HG03039 (cell line): ENCODE measurements around the gene EMP1.
"Not testable (repeated sequence)": the region's sequence is repeated elsewhere in the genome, so short reads cannot be mapped to it uniquely, and the experiment has no call there.

Experiments
- ATAC-seq: cut with Tn5 transposase; IDR thresholded peaks from one replicate; pipeline ENCODE4 v1.9.1; 2021; ENCODE audit warnings: mild to moderate bottlenecking, moderate library complexity; ENCODE audit not compliant: unreplicated experiment

EMP1 gene

DNA sequence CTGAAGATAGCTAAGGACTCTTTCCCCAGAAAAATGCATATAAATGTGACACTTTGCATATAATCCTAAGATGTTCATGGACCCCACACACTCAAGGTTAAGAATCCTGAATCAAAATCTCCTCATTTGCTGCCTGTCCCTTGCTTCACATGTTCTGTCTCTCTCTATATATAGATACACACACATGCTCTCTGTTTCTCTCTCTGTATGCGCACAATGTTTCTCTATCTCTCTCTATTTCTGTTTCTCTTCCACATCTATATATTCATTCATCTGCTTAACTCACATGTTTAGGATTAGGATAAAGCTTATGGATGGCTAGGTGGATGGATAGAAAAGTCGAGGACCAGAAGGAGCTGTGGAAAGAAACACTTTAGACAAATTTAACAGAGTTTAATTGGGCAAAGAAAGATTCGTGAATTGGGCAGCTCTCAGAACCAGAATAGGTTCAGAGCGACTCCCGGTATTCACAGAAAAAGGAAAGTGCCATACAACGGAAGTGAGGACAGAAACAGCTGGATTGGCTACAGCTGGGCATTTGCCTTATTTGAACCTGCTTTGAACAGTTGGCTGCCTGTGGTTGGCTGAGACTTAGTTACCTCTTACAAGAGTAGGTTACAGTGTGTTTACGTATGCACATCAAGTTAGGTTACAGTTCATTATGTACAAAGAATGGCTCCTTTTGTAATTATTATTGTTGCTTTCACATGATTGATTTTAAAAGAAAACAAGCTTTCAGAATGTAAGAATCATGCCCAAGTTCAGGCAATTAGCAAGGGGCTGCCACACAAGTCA, 57.6 kb downstream of the EMP1 start:
- ATAC-seq = no peak

DNA sequence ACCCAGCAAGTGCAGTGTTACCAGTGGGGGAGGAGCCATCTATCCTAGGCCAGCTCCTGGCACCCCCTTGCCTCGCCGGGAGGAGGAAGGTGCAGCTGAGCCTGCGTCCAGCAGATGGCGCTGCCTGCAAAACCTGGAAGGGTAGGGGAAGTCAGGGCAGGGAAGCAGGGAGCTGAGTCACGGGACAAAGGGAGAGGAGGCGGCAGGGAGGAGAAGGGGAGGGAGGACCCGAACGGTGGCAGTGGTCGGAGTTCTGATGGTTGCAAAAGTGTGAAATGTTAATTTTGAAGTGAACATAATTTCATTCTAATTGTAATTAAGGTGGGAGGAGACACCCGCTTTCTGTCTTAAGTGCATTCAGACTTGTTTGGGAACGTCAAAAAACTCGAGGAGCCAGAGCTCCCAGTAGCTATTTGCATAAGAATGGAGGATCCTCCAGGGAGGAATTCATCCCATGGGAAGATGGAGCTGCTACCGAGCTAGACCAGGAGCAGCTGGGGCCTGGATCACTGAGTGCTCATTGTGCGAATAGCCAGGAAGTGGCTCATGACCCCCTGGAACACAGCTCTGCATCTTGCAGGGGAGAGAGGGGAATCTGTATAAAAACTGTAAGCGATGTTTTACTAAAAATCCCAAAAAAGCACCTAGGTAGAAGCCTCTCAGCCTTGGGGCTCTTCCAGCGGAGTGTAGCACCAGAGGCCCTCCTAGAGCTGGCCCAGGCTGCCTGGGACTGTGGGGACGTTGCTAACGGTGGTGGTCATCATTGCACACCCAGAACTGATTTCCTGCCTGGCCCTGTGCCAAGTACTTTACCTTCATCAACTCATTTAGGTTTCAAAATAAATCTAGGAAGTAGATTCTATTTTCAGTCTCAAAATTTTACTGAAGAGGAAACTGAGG, 59.5 kb downstream of the EMP1 start:
- peak; percentile 97 for ATAC-seq

DNA sequence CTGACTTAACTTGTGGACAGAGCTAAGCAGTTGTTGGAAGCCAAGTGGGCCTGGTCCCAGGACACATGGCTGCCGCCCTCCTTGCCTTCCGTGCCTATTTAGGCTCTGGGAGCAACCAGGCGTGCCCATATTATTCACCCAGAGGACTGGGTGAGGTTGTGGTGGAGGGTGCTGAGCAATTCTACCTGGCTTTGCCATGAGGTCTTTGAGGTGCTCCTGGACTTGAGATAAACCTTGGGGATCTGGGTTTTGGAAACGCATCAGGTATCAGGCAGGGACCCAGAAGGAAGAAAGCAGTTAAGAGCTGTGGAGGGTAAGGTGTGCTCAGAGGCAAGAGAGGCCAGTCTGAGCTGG, 60.1 kb downstream of the EMP1 start:
- no peak for ATAC-seq

DNA sequence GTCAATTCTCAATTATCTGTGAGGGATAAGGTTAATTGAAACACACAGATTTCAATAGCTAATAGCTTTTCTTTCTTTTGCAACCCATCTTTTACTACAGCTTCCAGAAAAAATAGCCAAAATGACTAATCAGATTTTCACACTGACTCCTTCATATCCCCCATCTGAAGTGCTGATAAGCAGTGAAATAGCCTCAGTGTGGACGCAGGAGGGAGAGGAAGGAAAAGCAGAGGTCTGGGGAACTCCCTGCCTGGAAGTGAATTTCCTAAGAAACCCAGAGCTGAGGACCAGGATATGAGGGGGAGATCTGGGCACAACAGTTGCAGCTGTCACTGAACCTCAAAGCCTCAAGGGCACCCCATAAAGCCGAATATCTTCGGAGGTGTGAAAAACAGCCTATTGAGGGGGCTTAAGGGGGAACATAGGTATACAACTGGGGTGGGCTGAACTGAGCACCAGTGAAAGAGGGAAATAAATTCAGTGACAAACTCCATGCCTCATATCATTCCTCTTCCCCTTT, 60.9 kb downstream of the EMP1 start:
- ATAC-seq = no peak

- no peak for ATAC-seq
Observed at GRCh38 chr12:13258197-13258596, 61.7 kb downstream of the EMP1 start.

GRCh38 chr12:13258717-13259119, 62.2 kb downstream of the EMP1 start:
- ATAC-seq = no peak

DNA sequence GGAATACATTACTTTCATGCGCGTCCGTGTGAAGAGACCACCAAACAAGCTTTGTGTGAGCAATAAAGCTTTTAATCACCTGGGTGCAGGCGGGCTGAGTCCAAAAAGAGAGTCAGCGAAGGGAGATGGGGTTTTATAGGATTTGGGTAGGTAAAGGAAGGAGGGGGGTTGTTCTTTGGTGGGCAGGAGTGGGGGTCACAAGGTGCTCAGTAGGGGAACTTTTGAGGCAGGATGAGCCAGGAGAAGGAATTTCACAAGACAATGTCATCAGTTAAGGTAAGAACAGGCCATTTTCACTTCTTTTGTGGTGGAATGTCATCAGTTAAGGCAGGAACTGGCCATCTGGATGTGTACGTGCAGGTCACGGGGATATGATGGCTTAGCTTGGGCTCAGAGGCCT, 63.1 kb downstream of the EMP1 start:
- ATAC-seq = not testable (repeated sequence)

DNA sequence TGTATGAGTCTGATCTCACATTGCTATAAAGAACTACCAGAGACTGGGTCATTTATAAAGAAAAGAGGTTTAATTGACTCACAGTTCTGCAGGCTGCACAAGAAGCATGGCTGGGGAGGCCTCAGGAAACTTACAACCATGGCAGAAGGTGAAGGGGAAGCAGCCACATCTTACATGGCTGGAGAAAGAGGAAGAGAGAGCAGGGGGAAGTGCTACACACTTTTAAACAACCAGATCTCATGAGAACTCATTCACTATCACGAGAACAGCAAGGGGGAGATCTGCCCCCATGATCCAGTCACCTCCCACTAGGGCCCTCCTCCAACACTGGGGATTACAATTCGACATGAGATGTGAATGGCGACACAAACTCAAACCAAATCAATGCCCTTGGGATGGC, 71.3 kb downstream of the EMP1 start:
- not testable (repeated sequence) for ATAC-seq

- ATAC-seq = no peak
Observed at GRCh38 chr12:13268581-13268980, 72.1 kb downstream of the EMP1 start.
